HG03575 (cell line): ENCODE results near the gene ZBED6.
"Not testable (repeated sequence)": the region's sequence is repeated elsewhere in the genome, so short reads cannot be mapped to it uniquely, and the experiment has no call there.

Experiments used
- ATAC-seq: cut with Tn5 transposase; IDR thresholded peaks from one replicate; pipeline ENCODE4 v1.9.1; 2021; ENCODE audit not compliant: unreplicated experiment, insufficient number of reproducible peaks, low FRiP score; ENCODE audit errors: extremely low read depth

The ZBED6 gene

GRCh38 chr1:203795441-203796235 lies at the start of gene ZBED6, which contains the start of gene ZC3H11A:
Gene ZBED6 (plus strand): TSS chr1:203795623. CDS start chr1:203797523, 1,900 bp downstream.
Gene ZC3H11A (plus strand): TSS chr1:203795623. CDS start chr1:203817071, 21,448 bp downstream.
- peak; percentile 84 for ATAC-seq

DNA sequence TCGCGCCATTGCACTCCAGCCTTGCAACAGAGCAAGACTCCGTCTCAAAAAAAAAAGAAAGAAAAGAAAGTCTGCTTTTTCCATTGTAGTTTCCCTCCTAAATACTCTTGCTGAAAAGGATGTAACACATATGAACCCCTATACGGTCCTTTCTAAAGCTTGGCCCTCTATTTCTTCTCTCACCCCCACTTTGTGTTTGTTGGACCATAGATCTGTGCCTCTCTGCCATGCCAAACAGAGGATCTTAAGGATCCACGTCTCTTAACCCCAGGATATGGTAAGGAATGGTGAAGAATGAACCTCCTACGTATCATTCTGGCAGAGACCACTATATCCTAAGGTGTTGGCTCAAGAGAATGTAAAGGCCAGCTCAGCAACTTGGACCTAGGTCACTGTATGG lies 49.1 kb upstream of the ZBED6 start:
- ATAC-seq = no peak

DNA sequence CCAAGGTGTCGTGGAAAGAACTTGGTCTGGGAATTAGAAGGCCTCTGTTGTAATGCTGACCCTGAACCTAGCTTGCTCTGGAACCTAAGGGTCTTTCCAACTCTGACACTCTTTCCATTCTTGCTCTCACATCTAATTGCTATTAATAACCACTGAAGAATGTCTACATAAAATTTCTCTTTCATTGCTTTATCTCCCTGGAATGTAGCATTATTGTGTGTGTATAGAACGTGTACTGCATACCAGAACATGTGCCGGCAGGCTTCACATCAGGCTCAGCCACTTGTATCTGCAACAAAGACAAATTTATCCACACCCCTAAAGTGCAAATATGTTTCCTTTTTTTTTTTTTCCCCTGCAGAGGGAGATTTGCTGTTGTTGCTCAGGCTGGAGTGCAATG lies 44.4 kb upstream of the ZBED6 start:
- no peak for ATAC-seq

GRCh38 chr1:203751618-203752361 lies 43.6 kb upstream of the ZBED6 start:
- not testable (repeated sequence) for ATAC-seq

- ATAC-seq = no peak
These were observed 41.0 kb upstream of the ZBED6 start for GRCh38 chr1:203754455-203754864.

GRCh38 chr1:203756036-203756435 lies 39.4 kb upstream of the ZBED6 start:
- ATAC-seq = no peak

DNA sequence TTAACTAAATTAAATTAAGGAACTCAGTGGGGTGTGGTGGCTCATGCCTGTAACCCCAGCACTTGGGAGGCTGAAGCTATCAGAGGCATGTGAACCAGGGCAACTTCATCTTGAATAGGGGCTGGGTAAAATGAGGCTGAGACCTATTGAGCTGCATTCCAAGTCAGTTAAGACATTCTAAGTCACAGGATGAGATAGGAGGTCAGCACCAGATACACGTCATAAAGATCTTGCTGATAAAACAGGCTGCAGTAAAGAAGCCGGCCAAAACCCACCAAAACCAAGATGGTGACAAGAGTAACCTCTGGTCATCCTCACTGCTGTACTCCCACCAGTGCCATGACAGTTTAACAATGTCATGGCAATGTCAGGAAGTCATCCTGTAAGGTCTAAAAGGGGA lies 36.7 kb upstream of the ZBED6 start:
- ATAC-seq = not testable (repeated sequence)

- ATAC-seq = no peak
These were observed 34.9 kb upstream of the ZBED6 start for GRCh38 chr1:203760506-203760905.

DNA sequence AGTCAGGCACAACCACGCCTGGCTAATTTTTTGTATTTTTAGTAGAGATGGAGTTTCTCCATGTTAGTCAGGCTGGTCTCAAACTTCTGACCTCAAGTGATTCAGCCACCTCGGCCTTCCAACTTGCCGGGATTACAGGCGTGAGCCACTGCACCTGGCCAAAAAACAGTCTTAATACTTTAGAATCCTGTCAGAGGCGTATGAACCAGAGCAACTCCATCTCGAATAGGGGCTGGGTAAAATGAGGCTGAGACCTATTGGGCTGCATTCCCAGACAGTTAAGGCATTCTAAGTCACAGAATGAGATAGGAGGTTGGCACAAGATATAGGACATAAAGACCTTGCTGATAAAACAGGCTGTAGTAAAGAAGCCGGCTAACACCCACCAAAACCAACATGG lies 33.5 kb upstream of the ZBED6 start:
- not testable (repeated sequence) for ATAC-seq

- ATAC-seq = no peak
These were observed 31.9 kb upstream of the ZBED6 start for GRCh38 chr1:203763505-203763904.

DNA sequence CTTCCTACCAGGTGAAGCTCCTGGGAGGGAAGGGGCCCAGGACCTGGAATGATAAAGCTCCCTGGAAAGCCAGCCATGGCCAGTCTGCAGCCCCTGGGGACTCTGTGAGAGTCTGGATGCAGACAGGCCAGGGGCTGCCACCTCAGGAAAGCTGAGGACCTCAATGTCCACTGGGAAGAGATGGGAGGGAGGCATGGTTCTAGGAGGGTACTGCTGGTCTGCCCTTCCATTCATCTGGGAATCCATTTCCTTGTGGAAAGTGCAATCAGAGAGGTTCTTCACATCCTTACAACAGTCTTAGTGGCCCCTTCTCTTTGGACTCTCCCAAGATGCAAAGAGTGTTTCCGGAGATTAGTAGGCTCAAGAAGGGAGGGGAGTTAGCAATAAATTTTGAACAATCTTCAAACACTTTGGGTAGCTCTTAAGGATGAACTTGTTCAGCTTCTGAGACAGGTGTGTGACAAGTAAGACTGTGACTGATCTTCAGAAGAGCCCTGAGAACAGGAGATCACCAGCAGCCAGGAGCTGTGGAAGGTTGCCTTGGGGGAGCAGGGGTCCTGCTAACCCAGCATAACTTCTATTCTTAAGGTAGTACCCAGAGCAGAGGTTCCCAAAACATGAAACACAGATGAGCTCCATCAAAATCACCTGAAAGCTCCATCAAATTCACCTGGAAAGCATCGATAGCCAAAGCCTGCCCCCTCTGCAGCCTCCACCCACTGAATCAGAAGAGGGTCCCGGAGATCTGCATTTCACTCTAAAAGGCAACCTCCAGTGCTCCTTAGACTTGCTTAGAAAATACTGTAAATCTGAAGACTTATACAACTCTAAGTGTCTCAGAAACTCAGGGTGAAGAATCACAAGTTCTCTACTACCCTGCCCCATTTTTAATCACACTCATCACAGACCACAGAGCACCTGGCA lies 31.1 kb upstream of the ZBED6 start:
- no peak for ATAC-seq

DNA sequence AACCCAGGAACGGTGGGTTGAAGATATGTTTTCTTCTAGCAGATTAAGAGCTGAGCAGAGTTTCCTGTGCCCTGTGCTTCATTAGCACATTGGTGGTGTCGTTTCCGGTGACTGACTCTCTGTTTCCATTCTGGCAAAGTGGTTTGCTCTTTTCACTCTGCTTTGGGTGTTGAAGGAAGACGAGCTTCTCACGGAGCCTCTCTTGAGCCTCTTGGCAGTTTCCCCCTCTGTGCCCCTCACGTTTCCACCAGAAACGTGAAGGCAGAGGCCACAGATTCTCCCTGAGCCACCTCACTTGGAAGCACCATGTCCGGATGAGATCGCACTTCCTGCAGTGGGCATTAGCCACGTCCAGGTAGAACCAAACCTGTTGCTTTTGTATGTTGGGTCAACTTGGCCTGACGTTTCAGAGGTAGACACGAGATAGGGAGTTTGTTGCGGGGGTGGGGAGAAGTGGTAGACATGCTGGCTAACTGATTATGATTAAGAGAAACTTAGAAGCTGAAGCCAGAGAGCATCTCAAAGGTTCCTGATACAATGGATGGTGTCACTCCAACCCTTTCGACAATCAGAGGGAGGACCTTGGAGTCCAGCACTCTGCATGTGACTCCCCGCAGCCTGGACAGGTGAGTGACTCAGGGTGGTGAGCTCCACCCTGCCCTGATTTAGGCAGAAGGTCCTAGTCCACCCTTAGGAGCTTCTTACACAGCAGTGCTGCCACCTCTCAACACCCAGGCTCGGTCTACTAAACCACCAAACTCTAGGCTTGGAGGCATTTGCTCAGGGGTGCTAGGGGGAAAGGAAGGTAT lies 30.2 kb upstream of the ZBED6 start, which contains the start of gene LAX1:
Gene LAX1 (plus strand): TSS at position 155 of the 809 bp plus-strand sequence. CDS start 383 bp downstream, at position 538.
- ATAC-seq = no peak

- ATAC-seq = no peak
These were observed 27.2 kb upstream of the ZBED6 start for GRCh38 chr1:203768256-203768655.

DNA sequence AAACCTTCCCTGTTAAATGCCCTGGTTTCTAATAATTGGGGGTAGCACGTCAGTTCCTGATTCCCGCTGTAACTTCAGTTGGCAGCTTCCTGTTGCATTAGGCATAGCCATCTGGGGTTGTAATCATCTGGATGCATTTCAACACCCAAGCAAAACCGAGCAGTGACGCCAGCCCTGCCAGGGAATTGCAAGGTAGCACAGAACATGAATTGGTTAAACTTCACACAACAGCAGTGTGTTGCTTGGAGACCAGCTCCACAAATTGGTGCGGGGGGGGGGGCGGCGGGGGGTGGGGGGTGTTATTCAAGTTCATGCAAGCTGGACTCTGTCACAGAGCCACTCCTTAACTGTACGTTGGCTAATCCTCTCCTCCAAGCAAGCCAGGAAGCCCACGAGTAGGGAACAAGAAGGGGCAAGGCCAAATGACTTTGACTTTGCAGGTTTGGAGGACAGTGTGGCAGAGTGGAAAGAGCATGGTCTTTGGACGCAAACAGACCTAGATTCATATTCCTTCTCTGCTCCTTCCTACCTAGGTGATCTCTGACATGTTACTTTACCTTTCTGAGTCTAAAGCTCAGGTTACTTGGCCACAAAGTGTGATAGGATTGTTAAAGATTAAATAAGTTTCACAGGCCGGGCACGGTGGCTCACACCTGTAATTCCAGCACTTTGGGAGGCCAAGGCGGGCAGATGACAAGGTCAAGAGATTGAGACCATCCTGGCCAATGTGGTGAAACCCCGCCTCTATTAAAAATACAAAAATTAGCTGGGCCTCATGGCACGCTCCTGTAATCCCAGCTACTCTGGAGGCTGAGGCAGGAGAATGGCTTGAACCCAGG lies 25.7 kb upstream of the ZBED6 start:
- ATAC-seq = no peak

GRCh38 chr1:203771901-203772301 lies 23.5 kb upstream of the ZBED6 start:
- no peak for ATAC-seq

DNA sequence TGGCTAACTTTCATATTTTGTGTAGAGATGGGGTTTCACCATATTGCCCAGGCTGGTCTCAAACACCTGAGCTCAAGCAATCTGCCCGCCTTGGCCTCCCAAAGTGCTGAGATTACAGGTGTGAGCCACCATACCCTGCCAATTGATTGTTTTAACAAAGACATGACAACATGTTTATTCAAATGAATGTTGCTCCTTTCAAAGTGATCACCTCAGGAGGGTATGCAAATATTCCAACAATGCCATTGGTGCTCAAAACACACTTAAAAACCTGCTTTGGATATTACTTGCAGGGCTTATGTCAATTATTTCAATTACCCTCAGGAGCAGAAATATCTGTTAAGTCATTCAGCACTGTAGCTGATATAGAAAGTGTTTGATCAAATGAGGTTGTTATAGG lies 22.6 kb upstream of the ZBED6 start:
- no peak for ATAC-seq

DNA sequence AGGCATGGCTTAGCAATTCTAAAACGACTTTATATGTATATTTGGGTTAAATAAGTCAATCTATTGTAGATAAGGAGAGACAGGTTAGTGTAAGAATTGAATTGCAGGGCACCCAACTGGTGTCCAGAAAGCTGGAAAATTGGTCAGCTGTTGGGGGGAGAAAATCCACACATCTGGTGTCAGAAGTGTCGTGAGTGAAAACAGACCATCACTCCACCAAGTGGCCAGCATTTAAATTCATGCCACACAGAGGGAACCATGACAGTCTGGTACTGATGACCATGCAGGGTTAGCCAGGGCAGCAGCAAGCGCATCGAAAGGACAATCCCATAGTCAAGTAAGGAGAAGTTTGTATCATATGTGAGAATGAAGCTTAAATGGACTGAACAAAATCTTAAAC lies 18.8 kb upstream of the ZBED6 start:
- ATAC-seq = no peak
